ENCODE data around the gene CSTPP1.
"Not testable (repeated sequence)": the region's sequence is repeated elsewhere in the genome, so short reads cannot be mapped to it uniquely, and the experiment has no call there.

DNA sequence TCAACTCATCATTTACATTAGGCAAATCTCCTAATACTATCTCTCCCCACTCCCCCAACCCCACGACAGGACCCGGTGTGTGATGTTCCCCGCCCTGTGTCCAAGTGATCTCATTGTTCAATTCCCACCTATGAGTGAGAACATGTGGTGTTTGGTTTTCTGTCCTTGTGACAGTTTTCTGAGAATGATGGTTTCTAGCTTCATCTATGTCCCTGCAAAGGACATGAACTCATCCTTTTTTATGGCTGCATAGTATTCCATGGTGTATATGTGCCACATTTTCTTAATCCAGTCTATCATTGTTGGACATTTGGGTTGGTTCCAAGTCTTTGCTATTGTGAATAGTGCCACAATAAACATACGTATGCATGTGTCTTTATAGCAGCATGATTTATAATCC lies 176.4 kb downstream of the CSTPP1 start:
- TF ChIP-seq, protein P1, sequence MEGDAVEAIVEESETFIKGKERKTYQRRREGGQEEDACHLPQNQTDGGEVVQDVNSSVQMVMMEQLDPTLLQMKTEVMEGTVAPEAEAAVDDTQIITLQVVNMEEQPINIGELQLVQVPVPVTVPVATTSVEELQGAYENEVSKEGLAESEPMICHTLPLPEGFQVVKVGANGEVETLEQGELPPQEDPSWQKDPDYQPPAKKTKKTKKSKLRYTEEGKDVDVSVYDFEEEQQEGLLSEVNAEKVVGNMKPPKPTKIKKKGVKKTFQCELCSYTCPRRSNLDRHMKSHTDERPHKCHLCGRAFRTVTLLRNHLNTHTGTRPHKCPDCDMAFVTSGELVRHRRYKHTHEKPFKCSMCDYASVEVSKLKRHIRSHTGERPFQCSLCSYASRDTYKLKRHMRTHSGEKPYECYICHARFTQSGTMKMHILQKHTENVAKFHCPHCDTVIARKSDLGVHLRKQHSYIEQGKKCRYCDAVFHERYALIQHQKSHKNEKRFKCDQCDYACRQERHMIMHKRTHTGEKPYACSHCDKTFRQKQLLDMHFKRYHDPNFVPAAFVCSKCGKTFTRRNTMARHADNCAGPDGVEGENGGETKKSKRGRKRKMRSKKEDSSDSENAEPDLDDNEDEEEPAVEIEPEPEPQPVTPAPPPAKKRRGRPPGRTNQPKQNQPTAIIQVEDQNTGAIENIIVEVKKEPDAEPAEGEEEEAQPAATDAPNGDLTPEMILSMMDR (IDR thresholded peaks at IDR 0.05; ENCODE audit: insufficient read depth, low read length) = not testable (repeated sequence)
- TF ChIP-seq, protein P2, sequence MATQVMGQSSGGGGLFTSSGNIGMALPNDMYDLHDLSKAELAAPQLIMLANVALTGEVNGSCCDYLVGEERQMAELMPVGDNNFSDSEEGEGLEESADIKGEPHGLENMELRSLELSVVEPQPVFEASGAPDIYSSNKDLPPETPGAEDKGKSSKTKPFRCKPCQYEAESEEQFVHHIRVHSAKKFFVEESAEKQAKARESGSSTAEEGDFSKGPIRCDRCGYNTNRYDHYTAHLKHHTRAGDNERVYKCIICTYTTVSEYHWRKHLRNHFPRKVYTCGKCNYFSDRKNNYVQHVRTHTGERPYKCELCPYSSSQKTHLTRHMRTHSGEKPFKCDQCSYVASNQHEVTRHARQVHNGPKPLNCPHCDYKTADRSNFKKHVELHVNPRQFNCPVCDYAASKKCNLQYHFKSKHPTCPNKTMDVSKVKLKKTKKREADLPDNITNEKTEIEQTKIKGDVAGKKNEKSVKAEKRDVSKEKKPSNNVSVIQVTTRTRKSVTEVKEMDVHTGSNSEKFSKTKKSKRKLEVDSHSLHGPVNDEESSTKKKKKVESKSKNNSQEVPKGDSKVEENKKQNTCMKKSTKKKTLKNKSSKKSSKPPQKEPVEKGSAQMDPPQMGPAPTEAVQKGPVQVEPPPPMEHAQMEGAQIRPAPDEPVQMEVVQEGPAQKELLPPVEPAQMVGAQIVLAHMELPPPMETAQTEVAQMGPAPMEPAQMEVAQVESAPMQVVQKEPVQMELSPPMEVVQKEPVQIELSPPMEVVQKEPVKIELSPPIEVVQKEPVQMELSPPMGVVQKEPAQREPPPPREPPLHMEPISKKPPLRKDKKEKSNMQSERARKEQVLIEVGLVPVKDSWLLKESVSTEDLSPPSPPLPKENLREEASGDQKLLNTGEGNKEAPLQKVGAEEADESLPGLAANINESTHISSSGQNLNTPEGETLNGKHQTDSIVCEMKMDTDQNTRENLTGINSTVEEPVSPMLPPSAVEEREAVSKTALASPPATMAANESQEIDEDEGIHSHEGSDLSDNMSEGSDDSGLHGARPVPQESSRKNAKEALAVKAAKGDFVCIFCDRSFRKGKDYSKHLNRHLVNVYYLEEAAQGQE (IDR thresholded peaks at IDR 0.05; ENCODE audit: insufficient replicate concordance, low read depth) = not testable (repeated sequence)
- TF ChIP-seq POLR2AphosphoS5 (IDR thresholded peaks at IDR 0.05; ENCODE audit: low read depth) = not testable (repeated sequence)

Data from HL-60 (cell line).